H1 (cell line): ENCODE measurements around the gene NPC2. TPM values are rescaled to one million over a fixed set of nuclear protein-coding genes. Genes with fewer than 3 reads are reported as not detected.

Experiments
- HDAC2 ChIP-seq, 2 experiments: fragments of 300-600 bp in 1 of 2; sonication (generic) in 1 of 2; IDR thresholded peaks; 2 replicates each; pipeline ENCODE4 v1.6.1; 2011 to 2012; ENCODE audit warnings: low read depth in 2 of 2, low read length in 2 of 2, mild to moderate bottlenecking in 2 of 2, moderate library complexity in 2 of 2, borderline replicate concordance in 1 of 2, inconsistent platforms in 1 of 2
- RBBP5 ChIP-seq: IDR thresholded peaks from 2 replicates; pipeline ENCODE4 v1.7.1; 2012; ENCODE audit warnings: low read depth, mild to moderate bottlenecking, inconsistent platforms, low read length, moderate library complexity, borderline replicate concordance
- SIX5 ChIP-seq: IDR thresholded peaks from 2 replicates; pipeline ENCODE4 v1.6.1; 2011; ENCODE audit warnings: mild to moderate bottlenecking, low read depth, low read length
- TEAD4 ChIP-seq: IDR thresholded peaks from 2 replicates; pipeline ENCODE4 v1.6.1; 2012; ENCODE audit warnings: low read depth, low read length, inconsistent platforms, mixed read lengths
- USF2 ChIP-seq: IDR thresholded peaks from 2 replicates; pipeline ENCODE4 v1.6.1; 2011; ENCODE audit warnings: low read length, improper control_type of control experiment
- polyA plus RNA-seq, 7 experiments: library from polyadenylated mRNA; depleted of rRNA in 3 of 7; stranded (reverse) in 5 of 7; unstranded in 2 of 7; fragments of >200 nt in 5 of 7; fragments of 200-250 nt in 2 of 7; gene quantifications; 1 replicate in 5 of 7; 2 replicates in 1 of 7; 4 replicates in 1 of 7; pipeline versions ENCODE4 v1.2.1 to v1.2.3, GENCODE V29; 2011 to 2013; ENCODE audit warnings: missing spikeins in 2 of 7, mixed read lengths in 2 of 7
- total RNA-seq: library from RNA; stranded (reverse); fragmentation: NEBNext Ultra II Directional; extraction: Animal tissue kit (Norgen Biotek cat#: 25700); gene quantifications from 2 replicates; pipeline ENCODE4 v1.2.1, GENCODE V29; 2021

Gene NPC2
- total and polyA plus RNA-seq, 2 of the 8 experiments (the other 6 are each of a cell fraction or from before 2014, with no cell fraction given) = 178 to 258 TPM

DNA sequence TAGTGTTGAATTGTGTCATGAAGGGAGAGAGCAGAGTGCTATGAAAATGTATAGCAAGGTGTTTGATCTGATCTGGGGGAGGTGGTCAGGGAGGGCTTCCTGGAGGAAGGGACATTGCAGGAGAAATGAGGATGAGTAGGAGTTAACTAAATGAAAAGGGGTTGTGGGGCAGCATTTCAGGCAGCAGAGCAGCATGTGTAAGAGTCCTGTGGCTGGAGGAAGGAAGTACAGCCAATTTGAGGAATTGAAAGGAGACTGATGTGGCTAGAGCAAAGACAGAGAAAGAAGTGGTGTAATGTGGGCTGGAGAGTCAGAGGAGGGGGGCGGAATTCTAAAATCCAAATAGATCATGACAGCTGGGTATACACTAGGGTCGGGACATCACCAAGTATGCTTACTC lies 20.5 kb downstream of the NPC2 start (continued):
- TF ChIP-seq USF2 (no peak), HDAC2 (IDR thresholded peaks at IDR 0.05; ENCODE audit: borderline replicate concordance in 1 of 2, low read depth in 2 of 2, low read length in 2 of 2) (no peak), SIX5 (no peak), TEAD4 (no peak), RBBP5 (no peak)
